HUES48 (cell line): Measurements from ENCODE around the gene TAPBP.
A peak's percentile ranks its signal among the peaks of the same experiment; 100 is the strongest.

Experiments
- H3K27ac ChIP-seq: one replicate; pipeline ENCODE4 v1.7.0; 2013; ENCODE audit warnings: low read depth, low read length, inconsistent platforms
- H3K27me3 ChIP-seq: 2 replicates; pipeline ENCODE4 v1.6.1; 2013; ENCODE audit warnings: mild to moderate bottlenecking, low read length; ENCODE audit not compliant: control insufficient read depth, insufficient read depth
- H3K36me3 ChIP-seq: 2 replicates; pipeline ENCODE4 v1.6.1; 2013; ENCODE audit warnings: low read length; ENCODE audit not compliant: control insufficient read depth, insufficient read depth
- H3K4me1 ChIP-seq: 2 replicates; pipeline ENCODE4 v1.6.1; 2013; ENCODE audit warnings: mild to moderate bottlenecking, low read length; ENCODE audit not compliant: control insufficient read depth, insufficient read depth
- H3K4me3 ChIP-seq: 2 replicates; pipeline ENCODE4 v1.5.1; 2013; ENCODE audit warnings: mild to moderate bottlenecking, low read depth, low read length
- H3K9ac ChIP-seq: 2 replicates; pipeline ENCODE4 v1.6.1; 2013; ENCODE audit warnings: mild to moderate bottlenecking, low read depth, low read length, moderate library complexity
- H3K9me3 ChIP-seq: 2 replicates; pipeline ENCODE4 v1.6.1; 2013; ENCODE audit warnings: low read length; ENCODE audit not compliant: control insufficient read depth, insufficient read depth

Gene TAPBP

DNA sequence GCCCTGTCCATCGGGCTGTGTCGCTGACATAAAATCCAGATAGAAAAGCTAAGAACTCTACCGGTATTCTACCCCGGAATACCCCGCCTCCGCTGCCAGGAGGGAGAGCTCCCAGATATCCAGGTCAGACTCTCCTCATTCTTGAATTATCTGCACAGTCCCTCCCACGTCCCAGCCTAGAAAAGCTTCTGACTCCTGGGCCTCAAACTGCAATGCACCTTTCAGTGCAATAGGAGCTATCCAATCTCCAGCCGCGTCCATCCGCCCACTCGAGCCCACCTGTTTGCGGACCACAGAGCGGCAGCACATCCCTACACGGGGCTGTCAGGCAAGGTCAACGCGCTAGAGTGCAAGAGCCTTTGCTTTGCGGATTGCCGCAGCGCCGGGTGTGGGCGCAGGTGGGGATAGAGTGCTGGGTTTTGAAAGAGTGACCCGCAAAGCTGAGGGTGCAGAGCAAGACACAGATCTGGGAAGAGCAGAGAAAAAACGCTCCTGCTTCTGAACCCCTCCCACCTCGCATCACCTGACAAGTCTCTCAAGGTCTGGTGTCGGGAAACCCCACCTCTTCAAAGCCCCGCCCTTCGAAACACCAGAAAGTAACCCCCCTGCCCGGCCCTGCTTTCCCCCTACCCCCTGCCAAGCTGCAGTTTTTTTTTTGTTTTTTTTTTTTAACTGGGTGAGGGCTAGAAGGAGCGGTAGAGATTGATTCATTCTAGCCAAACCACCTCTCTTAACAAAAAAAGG lies 1.3 kb downstream of the TAPBP start:
- peak overlapping the region; percentile 98 for H3K4me3 ChIP-seq
- H3K4me1 ChIP-seq: peaks cover 21% of the 10 kb centered on the region
- H3K36me3 ChIP-seq: peaks cover 4% of the 10 kb centered on the region
- no peaks in the 10 kb centered on the region for H3K27me3 ChIP-seq
- 0 out of 2 replicates have a peak overlapping the region, but pooled peaks have one; percentile 71 for H3K9ac ChIP-seq
- H3K27ac ChIP-seq: peak overlapping the region; percentile 76
- H3K9me3 ChIP-seq: no peaks in the 10 kb centered on the region

DNA sequence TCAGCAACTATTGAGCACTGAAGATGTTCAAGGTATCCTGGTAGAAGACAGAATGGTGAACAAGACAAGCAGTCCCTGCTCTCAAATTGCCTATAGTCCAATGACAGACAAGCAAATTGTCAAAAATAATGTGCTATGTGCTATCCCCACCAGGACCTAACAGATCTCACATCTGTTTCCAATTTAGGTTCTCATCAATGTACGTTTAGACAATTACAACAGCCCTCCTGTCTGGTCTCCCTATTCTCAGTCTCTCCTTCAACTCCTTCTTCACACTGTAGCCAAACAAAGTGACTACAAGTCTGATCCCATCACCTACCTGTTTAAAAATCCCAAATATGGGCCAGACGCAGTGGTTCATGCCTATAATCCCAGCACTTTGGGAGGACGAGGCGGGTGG lies 7.5 kb downstream of the TAPBP start:
- Histone ChIP-seq H3K9me3 (no peaks in the 10 kb centered on the region), H3K27me3 (no peaks in the 10 kb centered on the region), H3K9ac (no peak overlapping the region), H3K4me1 (no peaks in the 10 kb centered on the region), H3K36me3 (peaks cover 3% of the 10 kb centered on the region; the same call in 1 of the 2 replicates), H3K27ac (no peak overlapping the region), H3K4me3 (no peak overlapping the region)

DNA sequence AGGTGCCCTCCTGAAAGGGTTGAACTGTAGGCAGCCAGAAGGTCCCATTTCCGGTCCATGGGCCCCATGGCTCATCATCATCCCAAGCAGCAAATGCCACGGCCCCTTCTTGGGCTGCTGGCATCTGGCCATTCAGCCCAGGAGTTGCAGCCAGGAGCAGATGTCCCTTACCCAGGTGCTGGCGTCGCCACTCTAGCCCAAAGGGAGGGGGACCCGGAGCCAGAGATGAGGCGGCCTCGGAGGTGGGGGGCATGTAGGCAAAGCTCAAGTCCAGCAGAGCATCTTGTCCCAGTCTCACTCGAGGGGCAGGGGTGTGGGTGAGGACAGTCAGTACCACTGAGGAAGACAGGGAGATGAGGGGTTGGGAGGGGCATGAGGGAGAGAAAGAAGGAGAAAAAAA lies 8.8 kb downstream of the TAPBP start:
- Histone ChIP-seq H3K27me3 (no peaks in the 10 kb centered on the region), H3K36me3 (peaks cover 3% of the 10 kb centered on the region; the same call in 1 of the 2 replicates), H3K9me3 (no peaks in the 10 kb centered on the region)

DNA sequence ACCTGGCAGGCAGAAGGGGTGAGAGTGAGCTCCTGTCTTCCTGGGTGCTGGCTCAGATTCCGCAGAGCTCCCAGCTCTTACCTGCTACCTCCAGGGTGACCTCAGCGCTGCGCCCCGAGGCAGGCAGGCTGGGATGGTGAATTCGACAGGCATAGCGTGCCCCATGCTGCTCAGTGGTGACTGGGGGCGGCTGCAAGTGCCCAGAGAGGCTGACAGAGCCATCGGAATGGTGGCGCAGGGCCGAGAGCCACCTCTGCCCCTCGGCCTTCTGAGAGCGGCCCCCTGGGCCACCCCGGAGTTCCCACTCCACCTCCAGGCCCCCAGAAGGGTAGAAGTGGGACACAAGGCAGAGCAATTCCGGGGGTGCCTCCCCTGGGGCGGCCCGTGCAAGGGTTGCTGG lies 9.7 kb downstream of the TAPBP start:
- Histone ChIP-seq H3K4me1 (no peaks in the 10 kb centered on the region), H3K27me3 (no peaks in the 10 kb centered on the region), H3K36me3 (peaks cover 3% of the 10 kb centered on the region; the same call in 1 of the 2 replicates), H3K9ac (no peak overlapping the region), H3K27ac (no peak overlapping the region), H3K4me3 (no peak overlapping the region), H3K9me3 (no peaks in the 10 kb centered on the region)

More for the DNA sequence above, 8.8 kb downstream of the TAPBP start:
- Histone ChIP-seq H3K9ac (no peak overlapping the region), H3K4me1 (no peaks in the 10 kb centered on the region), H3K27ac (no peak overlapping the region), H3K4me3 (no peak overlapping the region)

DNA sequence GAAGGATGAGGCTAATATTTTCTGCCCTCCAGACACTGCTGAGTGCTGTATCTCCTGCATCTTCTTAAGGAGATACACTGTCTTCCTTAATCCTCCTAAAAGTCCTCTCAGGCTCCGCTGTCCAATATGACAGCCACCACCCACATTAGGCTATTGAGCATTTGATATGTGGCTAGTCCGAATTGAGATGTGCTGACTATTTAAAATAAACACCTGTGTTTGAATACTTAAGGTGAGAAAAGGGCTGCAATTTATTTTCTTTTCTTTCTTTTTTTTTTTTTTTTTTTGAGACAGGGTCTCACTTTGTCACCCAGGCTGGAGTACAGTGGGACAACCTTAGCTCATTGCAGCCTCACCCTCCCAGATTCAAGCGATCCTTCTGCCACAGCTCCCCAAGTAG lies 12.0 kb downstream of the TAPBP start:
- Histone ChIP-seq H3K4me1 (no peaks in the 10 kb centered on the region; the same call in 1 of the 2 replicates), H3K27ac (no peak overlapping the region), H3K4me3 (no peak overlapping the region), H3K9ac (no peak overlapping the region), H3K36me3 (peaks cover 3% of the 10 kb centered on the region; the same call in 1 of the 2 replicates), H3K9me3 (no peaks in the 10 kb centered on the region), H3K27me3 (no peaks in the 10 kb centered on the region)

DNA sequence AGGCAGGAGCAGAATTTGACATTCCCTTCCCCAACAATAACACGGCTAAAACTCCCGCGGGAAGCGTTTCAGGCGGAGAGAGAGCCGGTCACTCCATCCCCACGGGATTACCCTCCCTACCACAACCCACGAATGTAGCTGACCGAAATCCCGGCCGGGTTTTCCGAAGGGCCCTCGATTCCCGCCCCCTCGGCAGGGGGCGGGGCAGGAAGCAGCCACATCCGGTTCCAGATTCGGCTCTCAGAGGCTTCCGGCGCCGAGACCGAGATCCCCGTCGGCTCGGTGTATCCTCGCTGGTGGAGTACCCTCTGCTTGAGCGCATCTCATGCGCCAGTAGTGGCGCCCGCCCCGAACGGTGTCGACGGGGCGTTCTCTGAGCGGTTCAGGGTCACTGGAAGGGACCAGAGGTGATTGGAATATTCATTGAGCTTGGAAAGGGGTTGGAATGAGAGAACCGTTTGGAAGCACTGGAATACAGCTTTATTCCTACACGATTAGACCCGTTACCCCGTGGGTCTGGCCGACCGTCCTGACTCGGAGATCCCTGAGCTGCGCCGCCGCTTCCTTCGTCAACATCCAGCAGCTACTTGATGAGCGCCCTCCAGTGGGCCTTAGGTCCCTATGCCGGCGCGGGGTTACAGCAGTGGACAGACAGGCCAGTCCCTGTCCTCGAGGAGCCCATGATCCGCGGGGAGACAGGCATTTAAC lies 14.5 kb downstream of the TAPBP start:
- no peaks in the 10 kb centered on the region; the same call in 1 of the 2 replicates for H3K4me1 ChIP-seq
- no peaks in the 10 kb centered on the region for H3K27me3 ChIP-seq
- H3K36me3 ChIP-seq: peaks cover 19% of the 10 kb centered on the region
- peak overlapping the region; percentile 89 for H3K9ac ChIP-seq
- peak overlapping the region; percentile 100 for H3K27ac ChIP-seq
- H3K4me3 ChIP-seq: peak overlapping the region; percentile 96
- H3K9me3 ChIP-seq: no peaks in the 10 kb centered on the region

DNA sequence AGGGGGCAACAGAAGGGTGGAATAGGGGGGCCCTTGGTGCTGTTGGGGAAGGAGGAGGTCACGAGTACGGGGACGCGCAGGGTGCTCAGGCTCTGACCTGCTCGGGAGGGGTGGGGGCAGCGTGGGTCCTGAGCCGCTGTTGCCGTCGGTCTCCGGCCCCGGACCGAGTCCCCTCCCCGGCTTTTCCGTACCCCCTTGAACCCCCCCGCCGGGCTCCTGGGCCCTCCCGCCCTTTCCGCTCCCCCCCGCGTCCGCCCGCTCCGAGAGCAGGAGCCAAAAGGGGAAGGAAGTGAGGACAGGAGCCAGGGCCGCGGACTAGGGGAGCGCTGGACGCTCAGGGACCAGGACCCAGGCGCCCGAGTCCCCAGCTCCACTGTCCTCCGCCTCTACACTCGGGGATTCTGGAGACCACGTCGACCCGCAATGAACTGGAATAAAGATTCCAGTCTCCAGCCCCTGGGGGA lies 15.1 kb downstream of the TAPBP start, which contains the start of gene RGL2:
Gene RGL2 (minus strand): TSS at position 170 of the 464 bp plus-strand sequence. CDS start 332 bp downstream, outside the sequence.
- H3K36me3 ChIP-seq: peaks cover 21% of the 10 kb centered on the region
- peak within 1 kb of the TSS; percentile 96 for H3K4me3 ChIP-seq
- peak within 1 kb of the TSS; percentile 100 for H3K27ac ChIP-seq
- no peaks in the 10 kb centered on the region; the same call in 1 of the 2 replicates for H3K4me1 ChIP-seq
- H3K27me3 ChIP-seq: no peaks in the 10 kb centered on the region
- H3K9ac ChIP-seq: peak within 1 kb of the TSS; percentile 89
- no peaks in the 10 kb centered on the region for H3K9me3 ChIP-seq

DNA sequence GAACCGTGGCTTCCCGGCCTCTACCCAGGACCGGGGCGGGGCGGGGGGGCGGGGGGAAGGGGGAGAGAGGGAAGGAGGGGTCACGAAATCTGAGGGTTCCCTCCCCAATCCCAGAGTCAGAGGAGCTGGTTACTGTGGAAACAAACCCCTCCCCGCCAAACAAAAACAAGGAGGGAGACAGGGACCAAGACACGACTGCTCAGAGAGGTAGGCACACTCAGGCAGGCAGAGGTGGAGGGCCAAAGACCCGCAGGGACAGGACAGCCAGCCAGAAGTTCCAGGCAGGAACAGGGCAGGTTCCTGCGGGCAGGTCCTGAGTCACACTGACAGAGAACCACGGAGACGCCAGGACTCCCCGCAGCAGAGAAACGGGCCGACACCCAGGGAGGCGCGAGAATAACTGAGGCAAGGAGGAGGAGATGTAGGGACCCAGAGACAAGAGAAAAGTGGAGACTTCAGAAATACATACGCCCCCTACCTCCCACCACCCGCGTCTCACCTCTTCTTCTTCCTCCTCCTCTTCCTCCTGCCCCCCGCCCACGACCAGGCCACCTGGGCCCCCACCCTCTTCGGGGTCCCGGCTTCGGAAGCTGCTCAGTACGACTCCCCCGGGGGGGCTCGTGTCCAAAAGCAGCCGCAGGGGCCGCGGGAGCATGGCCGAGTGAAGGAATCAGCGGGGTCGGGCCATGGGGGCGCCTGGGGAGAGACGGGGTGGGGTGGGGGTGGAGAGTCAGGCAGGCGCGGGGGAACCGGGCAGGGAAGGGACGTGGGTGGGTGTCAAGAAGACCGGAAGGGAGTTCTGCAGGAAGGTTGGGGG lies 15.7 kb downstream of the TAPBP start:
- H3K4me1 ChIP-seq: no peaks in the 10 kb centered on the region; the same call in 1 of the 2 replicates
- H3K4me3 ChIP-seq: peak overlapping the region; percentile 96
- peak overlapping the region; percentile 85 for H3K27ac ChIP-seq
- H3K9ac ChIP-seq: no peak overlapping the region
- H3K27me3 ChIP-seq: no peaks in the 10 kb centered on the region
- no peaks in the 10 kb centered on the region for H3K9me3 ChIP-seq
- peaks cover 27% of the 10 kb centered on the region for H3K36me3 ChIP-seq

DNA sequence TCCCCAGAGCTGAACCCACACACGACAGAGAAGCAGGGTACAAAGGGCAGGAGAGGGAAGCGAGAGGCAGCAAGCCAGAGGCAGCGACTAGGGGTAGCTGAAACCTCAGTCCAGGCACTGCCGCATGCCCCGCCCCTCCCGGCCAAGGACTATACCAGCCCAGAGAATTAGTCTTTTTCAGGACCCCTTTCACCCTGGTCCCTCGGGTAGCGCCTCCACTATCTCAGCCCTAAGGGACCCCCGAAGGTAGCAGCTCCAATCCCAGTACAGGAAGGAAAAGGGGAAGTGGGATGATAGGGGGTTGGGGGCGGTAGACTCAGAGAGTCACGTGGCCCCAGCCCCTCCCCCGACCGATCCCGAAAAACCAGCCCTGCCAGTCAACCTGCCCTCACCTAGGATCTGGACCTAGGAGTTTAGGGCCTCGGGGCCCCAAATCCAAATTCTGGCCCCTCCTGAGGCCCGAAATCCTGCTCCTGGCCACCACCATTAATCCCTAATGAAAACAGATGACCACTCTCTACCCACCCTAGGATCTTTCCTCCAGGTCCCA lies 16.4 kb downstream of the TAPBP start:
- Histone ChIP-seq H3K27ac (peak overlapping the region; percentile 85), H3K4me3 (peak overlapping the region; percentile 96), H3K4me1 (no peaks in the 10 kb centered on the region; the same call in 1 of the 2 replicates), H3K36me3 (peaks cover 34% of the 10 kb centered on the region), H3K9ac (0 out of 2 replicates have a peak overlapping the region, but pooled peaks have one; percentile 22), H3K27me3 (no peaks in the 10 kb centered on the region), H3K9me3 (no peaks in the 10 kb centered on the region)

DNA sequence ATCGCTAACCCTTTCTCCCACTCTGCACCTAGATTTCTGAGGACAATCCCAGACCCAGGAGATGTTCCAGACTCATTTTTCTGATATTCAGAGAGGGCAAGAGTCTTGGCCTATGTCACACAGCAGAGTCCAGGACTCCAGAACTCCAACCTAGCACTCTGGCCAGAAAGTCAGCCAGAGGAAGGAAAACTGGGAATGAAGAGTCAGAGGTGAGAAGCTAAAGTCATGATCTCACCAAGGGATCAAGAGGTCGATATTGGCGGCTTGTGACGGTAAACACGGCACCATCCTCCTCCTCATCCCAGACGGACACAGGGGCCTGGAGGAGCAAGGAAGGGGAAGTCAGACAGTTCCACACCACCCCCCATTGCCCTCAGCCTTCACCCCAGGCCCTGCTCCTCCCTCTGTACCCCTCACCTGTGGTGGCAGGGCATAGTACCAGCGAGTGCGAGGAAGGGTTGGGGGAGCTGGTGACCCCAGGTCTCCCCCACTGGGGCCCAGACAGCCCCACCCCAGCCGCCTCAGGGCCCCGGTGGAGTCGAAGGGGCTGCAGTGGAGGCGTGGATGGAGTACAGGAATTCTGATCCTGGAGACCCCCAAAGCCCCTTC lies 17.0 kb downstream of the TAPBP start:
- H3K4me1 ChIP-seq: no peaks in the 10 kb centered on the region; the same call in 1 of the 2 replicates
- 0 out of 2 replicates have a peak overlapping the region, but pooled peaks have one; percentile 22 for H3K9ac ChIP-seq
- H3K27ac ChIP-seq: peak overlapping the region; percentile 85

More for the DNA sequence above, 17.0 kb downstream of the TAPBP start:
- Histone ChIP-seq H3K27me3 (no peaks in the 10 kb centered on the region), H3K36me3 (peaks cover 40% of the 10 kb centered on the region), H3K4me3 (peak overlapping the region; percentile 96), H3K9me3 (no peaks in the 10 kb centered on the region)
